GM20000 (cell line): ENCODE measurements around the gene RBFOX1.

Experiments
- DNase-seq: peaks from one replicate; pipeline ENCODE4 v3.0.0; 2012; ENCODE audit warnings: low spot score
- TF ChIP-seq, protein P1 (sequence below): IDR thresholded peaks from 2 replicates; pipeline ENCODE4 v1.5.1; 2012; ENCODE audit warnings: mild to moderate bottlenecking, control low read depth; ENCODE audit errors: extremely low read depth, missing control alignments

RBFOX1 gene

GRCh38 chr16:7583396-7583795 is 250.8 kb downstream of the RBFOX1 start:
- TF ChIP-seq, protein P1, sequence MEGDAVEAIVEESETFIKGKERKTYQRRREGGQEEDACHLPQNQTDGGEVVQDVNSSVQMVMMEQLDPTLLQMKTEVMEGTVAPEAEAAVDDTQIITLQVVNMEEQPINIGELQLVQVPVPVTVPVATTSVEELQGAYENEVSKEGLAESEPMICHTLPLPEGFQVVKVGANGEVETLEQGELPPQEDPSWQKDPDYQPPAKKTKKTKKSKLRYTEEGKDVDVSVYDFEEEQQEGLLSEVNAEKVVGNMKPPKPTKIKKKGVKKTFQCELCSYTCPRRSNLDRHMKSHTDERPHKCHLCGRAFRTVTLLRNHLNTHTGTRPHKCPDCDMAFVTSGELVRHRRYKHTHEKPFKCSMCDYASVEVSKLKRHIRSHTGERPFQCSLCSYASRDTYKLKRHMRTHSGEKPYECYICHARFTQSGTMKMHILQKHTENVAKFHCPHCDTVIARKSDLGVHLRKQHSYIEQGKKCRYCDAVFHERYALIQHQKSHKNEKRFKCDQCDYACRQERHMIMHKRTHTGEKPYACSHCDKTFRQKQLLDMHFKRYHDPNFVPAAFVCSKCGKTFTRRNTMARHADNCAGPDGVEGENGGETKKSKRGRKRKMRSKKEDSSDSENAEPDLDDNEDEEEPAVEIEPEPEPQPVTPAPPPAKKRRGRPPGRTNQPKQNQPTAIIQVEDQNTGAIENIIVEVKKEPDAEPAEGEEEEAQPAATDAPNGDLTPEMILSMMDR: no peak
- no peak for DNase-seq

- TF ChIP-seq, protein P1: no peak
- DNase-seq: no peak
Measured at GRCh38 chr16:7584561-7584960, 251.9 kb downstream of the RBFOX1 start.

- no peak for DNase-seq
- TF ChIP-seq, protein P1: no peak
Measured at GRCh38 chr16:7585705-7586104, 253.1 kb downstream of the RBFOX1 start.

GRCh38 chr16:7590934-7591333 is 258.3 kb downstream of the RBFOX1 start:
- TF ChIP-seq, protein P1: no peak
- DNase-seq: no peak

DNA sequence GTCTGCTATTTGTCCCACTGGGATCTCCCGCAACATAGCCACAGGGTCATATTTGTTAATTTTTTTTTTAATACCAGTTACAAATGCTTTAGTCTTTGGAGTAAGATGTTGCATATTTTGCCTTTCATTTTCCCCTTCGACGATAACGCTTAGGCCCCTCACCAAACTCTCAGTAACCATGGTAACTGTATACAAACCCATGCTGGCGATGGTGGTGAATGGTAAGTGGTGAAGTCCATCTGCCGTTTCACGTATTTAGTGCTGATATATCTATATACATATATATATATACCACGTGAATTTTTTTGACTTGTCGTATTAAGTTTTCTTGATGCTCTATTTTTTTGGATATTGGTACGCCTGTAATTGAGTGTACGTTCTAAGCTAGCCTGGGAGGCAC is 263.7 kb downstream of the RBFOX1 start:
- TF ChIP-seq, protein P1: no peak
- DNase-seq: no peak

DNA sequence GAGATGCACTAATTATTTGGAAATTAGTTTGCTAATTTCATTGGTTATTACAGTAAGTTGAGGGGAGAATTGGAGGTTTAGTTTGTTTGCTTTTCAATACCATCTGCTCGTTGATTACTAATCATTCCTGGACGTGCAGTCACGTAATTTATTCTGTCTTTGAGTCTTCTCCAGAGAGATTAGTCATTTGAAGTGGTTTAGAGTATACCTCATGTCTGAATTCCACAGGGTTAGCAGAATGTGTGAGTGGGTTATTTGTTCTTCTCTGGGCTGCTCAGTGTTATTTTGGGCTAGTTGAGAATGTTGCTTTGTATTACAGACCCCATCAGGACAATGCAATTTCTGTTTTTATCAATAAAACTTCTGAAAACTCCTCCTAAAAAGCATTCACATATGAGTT is 265.0 kb downstream of the RBFOX1 start:
- no peak for DNase-seq
- TF ChIP-seq, protein P1: no peak

GRCh38 chr16:7601100-7601499 is 268.5 kb downstream of the RBFOX1 start:
- no peak for DNase-seq
- TF ChIP-seq, protein P1: no peak
